HG03280 (cell line): ENCODE data around the gene TMEM131.
A peak's percentile ranks its signal among the peaks of the same experiment; 100 is the strongest.

Experiments
- ATAC-seq: cut with Tn5 transposase; IDR thresholded peaks from one replicate; pipeline ENCODE4 v1.9.1; 2021; ENCODE audit warnings: mild to moderate bottlenecking, moderate library complexity; ENCODE audit not compliant: unreplicated experiment

TMEM131 gene

DNA sequence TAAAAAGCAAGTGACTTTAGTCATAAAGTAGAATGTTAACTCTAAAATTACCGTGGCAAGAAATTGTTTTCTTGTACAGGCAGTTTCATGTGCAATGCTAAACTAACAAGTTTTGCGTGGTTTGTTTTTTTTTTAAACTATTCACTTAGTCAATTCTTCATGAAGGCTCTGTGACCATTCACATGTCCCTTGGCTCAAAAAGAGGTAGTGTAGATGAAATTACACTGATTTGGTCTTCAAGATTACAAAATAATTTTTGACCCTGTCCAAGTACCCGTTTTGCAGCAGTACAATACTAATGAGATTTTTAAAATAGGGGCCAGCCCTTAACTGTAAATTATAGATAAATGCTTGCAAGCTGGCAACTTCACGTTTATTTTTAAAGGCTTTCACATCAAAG lies 1.3 kb downstream of the TMEM131 start:
- ATAC-seq: no peak

DNA sequence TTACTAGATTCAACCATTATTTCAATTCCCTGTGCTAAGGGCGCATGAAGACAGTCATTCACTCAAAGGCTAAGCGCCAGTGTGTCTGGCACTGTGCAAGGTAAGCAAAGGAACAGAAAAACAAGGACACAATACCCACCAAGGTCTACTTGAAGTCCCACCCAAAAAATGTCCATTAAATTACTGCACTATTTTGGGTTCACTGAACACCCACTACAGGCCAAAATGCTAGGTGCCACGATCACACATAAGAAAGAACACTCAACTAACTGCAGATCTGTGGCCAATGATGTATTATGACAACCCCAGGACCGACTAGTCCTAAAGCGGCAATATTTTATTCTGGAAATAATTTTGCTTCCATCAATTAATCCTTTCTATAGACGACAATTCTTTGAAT lies 1.8 kb downstream of the TMEM131 start:
- ATAC-seq: no peak

DNA sequence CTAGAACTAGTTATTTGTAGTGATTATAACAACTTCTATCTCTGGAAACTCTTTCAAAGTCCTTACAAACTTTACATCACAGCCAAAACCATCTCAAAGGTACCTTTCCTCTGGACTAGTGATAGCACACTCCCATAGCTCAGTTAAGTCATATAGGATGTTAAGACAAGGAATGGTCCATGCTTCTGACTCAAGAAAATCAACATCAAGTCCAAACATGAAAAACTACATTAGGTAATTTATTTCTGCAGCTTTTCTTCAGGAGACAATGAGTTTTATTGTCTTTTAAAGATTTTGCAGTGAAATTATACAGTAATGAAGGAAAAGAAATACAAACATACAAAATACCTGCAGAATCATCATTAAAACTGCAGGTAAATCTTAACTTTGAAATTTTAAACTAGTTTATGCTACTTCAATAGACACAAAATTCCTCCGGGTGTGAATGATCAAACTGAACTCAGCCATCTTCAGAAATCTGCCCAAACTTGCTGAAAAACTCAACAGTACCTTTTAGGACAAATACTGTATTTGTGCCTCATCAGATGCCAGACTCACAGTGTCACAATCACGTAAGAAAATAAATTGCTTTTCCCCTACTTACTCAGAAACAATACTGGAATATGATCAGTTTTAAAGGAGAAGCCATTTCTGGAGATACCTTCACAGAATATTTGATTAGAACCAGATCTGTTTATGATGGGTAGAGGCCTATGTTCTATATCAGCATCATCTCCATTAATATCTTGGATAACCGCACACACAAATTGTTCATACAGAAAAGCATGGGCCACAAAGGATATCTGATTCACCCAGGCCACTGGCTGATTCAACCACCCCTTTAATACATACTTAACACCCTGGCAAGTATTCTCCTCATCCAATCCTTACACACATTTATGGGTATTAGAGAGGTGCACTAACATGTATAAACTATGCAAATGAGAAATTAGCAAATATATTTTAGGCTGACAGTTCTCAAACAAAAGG lies 2.6 kb downstream of the TMEM131 start:
- ATAC-seq: no peak

DNA sequence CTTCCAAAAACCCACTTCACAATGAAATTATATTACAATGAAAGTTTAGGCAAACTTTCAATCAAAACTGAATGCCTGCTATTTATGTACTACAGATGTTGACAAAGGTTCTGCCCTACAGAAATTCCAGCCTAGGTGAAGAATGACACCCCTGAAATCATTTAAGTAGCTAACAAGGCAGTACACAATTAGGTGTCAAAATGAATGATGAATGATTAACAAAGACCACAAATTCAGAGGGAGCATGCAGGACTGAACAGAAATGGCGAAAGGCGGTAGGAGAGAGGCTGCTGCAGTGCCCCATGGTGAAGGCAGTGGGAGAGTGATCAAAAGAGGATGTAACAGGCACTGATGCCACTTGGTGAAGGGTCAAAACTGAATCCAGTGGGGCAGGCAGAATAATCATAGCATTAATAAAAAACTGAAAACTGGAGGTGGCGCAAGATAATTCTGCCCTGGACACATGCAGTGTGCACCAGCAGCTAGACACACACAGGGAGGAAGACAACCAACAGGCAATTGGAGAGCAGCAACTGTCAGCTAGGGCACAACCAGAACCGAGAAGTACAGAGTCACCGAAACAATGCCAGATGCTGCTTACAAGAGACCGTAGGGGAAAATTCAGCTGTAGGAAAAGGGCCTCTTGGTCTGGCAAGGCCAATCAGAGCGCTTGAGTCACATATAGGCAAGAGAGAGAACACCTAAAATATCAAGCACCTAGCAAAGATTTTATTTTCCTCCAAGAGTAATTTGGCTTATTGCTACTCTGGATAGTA lies 4.5 kb downstream of the TMEM131 start:
- ATAC-seq: no peak

DNA sequence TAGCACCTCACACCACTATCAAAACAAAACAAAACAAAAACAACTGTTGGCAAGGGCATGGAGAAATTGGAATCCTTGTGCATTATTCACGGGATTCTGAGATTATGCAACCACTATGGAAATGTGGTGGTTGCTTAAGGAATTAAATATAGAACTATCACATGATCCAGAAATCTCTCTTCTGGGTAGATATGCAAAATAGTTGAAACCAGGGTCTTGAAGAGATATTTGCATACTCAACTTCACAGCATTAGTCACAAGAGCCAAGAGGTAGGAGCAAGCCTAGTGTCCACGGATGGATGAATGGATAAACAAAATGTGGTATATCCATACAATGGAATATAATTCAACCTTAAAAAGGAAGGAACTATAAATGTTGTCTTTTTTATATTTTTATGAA lies 7.0 kb downstream of the TMEM131 start:
- no peak for ATAC-seq

DNA sequence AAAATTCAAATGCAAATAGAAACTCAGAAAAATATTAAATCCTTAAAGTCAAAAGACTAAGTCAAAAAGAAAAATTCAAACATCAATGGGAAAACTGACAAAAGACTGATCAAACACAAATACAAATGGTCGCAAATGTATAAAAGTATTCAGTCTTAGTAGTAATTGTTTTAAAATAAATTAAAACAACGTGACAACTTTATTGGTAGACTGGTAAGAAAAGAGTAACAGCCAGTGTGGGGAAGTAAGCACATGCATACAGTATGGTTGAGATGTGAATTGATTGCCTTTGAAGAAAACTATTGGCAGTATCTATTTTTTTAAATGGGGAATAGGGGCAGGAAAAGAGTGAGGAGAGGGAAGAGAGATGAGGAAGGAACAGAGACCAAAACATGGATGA lies 9.8 kb downstream of the TMEM131 start:
- ATAC-seq: no peak

DNA sequence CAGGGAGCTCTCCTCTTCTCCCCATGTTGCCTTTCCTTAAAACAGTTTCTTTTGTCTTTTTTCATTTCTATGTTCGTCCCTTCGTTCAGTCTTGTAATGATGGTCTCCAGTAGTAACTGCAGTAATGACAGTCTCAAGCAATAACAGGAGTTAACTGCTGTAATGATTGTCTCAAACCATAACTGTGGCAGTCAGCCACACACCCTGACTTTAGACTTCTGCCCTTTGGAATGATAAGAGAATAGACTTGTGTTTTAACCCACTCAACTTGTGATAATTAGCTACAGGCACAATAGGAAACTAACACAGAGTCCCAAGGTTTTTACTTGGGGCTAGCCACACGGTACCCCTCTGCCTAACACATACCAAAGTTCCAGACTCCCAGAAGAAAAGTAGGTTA lies 12.1 kb downstream of the TMEM131 start:
- ATAC-seq: no peak

DNA sequence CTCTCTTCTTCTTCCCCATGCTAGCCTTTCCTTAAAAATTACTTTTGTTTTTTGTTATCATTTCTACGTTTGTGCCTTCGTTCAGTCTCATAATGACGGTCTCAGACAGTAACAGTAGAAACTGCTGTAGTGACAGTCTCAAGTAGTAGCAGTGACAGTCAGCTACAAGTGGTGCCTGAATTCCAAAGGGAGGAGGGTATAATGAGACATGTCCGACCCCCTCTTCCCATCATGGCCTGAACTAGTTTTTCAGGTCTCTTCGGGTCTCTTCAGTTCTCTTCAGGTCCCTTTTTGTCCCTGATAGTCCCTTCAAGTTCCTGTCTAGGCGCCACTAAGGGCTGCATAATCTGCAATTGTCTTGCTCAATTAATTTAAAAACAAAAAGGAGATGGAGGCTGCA lies 12.6 kb downstream of the TMEM131 start:
- ATAC-seq: no peak

DNA sequence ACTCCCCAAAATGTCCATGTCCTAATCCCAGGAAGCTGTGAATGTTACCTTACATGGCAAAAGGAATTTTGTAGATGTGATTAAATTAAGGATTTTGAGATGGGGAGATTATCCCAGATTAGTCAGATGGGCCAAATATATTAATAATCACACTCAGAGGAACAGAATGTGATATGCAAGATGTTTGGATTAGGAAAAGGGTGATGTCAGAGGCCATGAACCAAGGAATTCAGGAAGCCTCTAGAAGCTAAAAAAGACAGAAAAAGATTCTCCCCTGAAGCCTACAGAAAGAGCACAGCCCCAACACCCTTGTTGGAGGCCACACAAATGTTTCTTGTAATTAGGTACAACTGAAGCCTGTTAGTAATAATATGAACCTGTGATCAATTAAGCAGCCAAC lies 13.1 kb downstream of the TMEM131 start:
- no peak for ATAC-seq

DNA sequence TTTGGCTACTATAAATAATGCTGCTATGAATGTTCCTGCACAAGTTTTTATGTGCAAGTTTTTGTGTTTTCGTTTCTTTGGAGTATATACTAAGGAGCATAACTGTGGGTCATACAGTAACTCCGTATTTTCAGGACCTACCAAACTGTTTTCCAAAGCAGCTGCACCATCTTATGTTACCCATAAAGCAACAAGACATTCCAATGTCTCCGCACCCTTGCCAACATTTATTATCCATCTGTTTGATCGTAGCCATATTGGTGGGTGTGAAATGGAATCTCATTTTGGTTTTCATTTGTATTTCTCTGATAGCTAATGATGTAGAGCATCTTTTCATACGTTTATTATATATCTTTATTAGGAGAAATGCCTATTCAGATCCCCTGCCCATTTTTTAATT lies 13.8 kb downstream of the TMEM131 start:
- no peak for ATAC-seq

DNA sequence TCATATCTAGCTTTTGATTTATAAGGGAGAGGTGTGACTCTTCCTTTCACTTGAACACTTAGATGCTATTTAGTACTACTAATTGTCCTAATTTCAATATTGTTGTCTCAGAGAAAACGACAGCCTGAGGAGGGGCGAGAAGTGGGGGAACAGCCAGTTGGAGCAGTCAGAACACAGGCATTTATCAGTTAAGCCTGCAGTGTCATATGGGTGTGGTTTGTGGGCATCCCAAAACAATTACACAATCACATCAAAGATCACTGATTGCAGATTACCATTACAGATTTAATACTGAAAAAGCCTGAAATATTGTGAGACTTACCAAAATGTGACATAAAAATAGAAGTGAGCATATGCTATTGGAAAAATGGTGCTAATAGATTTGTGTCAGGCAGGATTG lies 15.8 kb downstream of the TMEM131 start:
- ATAC-seq: no peak

DNA sequence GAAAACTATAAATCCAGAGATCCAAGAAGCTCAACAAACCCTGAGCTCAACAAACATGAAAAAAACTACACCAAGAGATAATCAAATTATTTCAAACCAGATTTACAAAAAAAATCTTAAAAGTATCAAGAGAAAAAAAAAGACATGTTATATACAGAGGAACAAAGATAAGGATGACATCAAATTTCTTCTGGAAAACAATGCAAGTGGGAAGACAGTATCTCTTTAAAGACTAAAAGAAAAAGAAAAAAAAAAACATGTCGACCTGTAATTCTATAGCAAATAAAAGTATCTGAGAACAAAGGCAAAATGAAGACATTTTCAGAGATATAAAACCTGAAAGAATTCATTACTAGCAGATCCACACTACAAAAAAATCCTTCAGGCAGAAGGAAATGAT lies 21.3 kb downstream of the TMEM131 start:
- ATAC-seq: no peak

DNA sequence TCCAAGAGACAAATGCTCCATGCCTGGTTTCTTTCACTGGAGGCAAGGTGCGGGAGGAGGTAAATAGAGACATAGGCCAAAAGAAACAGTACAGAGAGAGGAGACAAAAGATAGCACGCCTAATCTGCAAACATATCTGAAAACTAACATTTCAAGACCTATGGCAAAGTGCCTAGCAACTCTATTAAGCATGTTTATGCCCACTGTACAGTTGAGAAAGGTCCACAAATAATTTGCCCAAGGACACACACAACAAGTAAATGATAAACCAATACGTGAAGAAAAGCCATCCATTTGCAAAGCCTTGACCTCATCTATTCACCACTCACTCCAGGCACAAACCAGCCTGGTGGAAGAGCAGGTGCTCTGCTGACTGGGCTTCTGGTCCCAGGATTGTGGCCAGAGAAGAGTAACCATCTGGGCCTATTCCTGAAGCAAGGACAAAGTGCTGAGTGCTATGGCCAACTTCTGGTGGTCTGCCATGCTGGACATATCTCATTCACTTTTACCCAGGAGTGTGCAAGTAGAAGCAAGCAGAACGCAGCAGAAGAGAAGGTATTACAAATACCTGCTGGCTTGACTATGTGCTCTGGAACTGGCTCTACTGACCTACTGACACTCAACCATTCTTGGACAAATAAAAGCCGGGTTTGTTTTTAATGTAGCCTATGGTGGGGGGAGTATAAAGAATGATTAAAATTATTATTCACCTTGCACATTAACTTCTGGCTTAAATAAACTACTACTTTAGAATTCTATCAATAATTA lies 25.3 kb downstream of the TMEM131 start:
- ATAC-seq: no peak

DNA sequence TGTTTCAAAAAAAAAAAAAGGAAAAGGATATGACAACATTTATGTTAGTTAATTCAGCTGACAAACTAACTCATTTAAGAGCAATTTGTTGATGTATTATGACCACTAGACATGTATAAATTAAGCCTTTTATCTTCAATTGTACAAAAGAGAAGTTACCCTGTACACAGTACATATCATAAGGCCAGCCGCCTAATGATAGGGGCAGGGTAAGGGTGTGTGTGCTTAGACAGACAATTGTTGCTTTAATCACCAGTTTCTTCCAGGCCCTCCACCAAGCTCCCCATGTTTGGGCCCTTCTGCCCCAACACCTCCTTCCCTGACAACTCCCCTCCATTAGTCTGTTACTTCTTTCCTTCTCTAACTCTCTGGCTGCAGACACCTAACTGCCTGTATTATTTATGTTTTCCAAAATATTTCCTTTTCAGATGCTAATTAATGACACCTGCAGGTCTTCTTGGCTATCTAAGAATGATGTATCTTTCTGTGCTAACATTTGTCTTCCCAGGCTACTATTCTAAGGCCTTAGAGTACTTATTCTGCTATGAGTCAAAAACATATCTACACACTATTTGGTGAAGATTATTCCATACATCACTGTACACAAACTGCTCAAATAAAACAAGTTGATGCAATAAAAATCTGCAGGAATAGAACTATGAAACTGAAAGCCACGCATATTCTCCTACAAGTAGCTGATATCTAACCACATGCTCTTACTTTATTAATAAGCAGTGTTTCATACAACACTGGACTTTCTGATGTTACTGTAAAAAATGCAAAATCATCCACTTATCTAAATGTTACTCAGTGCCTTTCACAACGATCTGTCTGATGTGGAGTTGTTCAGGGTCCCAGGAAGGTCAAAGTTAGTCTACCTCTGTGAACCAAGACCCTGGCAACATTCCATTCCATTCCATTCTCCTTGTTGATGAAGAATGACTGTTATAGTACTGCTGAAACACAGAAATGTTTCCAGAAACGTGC lies 26.4 kb downstream of the TMEM131 start:
- ATAC-seq: no peak

DNA sequence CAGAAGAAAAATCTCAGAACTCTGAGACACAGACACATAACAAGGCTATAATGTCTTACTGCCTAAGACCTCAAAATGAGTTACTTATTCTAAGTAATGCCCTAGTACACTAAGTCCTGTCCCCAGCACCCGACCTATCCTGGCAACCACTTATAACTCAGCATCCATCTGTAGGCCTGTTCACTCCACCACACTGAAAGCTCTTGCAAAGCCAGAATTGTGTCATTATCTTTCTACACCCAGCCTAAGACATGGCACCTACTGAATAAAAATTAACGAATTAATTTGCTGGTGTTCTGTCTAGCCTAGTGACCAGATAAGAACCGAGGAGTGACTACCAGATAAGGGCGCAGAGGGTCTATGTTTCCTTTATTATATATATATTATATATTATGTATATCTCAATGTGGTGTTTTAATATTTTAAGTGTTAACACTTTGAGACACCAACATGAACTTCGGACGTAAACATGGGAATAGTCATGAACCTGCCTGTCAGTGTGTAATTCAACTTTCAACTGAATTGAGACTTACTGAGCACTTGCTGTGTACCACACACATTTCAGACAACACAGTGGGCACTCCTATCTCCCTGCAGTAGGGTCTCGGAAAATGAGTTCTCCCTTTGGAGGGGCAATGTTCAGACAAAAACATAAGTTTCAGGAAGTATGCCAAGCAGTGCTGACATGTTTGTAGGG lies 27.7 kb downstream of the TMEM131 start:
- no peak for ATAC-seq

DNA sequence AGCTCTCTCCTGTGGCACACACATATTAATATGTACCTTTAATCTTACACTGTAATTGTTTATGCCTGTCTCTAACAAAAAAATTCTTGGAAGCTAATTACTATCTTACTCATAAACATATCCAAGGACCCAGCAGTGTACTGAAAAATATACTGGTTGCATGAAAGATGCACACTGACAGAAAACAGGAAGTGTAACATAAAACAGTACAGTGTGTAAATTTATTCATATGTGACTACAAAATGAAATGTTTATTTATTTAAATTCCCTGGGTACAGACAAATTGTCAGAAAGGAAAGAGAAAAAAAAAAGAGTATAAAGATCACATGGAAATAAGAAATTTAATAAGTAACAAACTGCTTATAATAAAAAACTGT lies 28.5 kb downstream of the TMEM131 start:
- ATAC-seq: peak; percentile 13

DNA sequence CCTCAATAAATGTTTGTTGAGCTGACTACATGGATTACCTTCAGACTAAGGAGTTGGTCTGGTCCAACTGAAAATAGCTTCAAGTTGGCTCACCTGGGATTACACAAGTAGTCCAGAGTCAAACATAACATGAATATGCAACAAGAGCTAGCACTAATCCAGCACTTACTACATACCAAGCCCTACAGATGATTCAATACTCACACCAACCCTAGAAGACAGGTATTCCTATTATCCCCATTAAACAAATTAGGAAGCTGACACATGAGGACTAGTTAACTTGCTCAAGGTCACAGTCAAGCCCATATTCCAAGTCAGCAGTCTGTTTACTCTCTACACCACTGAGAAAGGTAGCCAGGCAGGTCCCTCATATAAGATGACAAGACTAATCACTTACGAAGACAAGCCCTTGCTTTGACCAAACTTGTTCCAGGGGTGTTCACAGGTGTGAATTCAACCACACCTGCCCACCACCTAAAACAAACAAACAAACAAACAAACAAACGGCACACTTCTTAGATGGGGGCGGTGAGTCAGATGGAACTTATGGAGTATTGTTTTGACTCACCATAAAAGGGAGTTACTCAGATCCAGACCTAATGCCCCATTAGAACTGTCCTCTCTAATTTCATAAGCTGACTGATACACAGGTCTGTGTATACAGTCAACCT lies 29.1 kb downstream of the TMEM131 start:
- peak; percentile 76 for ATAC-seq

DNA sequence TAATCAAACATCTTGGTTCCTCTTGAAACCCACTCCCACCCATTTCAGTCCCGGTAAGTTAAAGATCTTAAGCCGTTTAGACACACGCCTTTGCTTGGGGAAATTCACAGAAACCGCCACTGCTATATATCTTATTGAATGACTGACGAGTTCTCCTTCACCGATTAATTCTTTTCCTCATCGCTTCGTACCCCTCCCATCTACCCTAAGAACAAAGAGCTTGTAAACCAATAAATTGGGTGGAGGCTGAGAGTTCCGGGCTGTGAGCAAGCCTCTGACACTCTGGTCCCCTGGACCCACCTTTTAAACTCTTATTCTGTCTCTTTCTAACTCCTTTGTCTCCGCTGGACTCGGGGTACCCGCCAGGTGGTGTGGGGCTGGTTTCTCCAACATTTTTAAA lies 30.6 kb downstream of the TMEM131 start:
- ATAC-seq: no peak

DNA sequence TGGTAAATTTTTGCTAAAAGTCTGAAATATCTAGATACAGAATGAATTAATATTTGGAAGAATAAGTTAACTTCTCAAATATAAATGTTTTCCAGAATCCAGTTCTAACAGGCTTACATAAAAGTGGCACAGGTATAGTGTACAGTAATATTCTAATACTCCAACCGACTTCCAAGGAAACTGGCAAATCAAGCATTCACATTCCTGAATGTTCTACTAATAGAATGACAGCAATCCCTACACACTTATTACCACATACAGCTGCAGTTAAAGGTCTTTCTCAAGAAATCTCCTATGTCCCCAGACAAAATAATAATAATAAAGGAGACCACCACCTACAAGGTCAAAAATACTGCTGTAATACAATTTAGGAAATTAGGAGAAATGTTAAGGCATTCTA lies 31.9 kb downstream of the TMEM131 start:
- no peak for ATAC-seq
